NCI-H460 (cell line): ENCODE results near the gene PLAC1. TPM values are rescaled to one million over a fixed set of nuclear protein-coding genes. Genes with fewer than 3 reads are reported as not detected.

ENCODE experiments used
- small RNA-seq, 2 experiments: library from RNA; depleted of rRNA; stranded (forward); fragments of <200 nt; gene quantifications; one replicate each; pipeline ENCODE3, GENCODE V24; 2014
- total RNA-seq: library from RNA; depleted of rRNA; stranded (reverse); fragments of >200 nt; shearing (Covaris generic); gene quantifications from 2 replicates; pipeline ENCODE4 v1.2.3, GENCODE V29; 2014; rRNA removed

PLAC1 gene
- total RNA-seq, 1 experiment from 2014 or later = 0.62 TPM

Small RNA genes within 50 kb of the gene (small RNA-seq; reads per million reads assigned to genes)
- 0 reads per million in 2 experiments for gene AC004383.1
- 0 to 0.06 reads per million in 2 experiments for gene MIR450A1
- gene MIR450A2 = 0 to 0.06 reads per million in 2 experiments
- gene MIR450B = 0.08 to 1.7 reads per million in 2 experiments
- 0.12 to 2.1 reads per million in 2 experiments for gene MIR503
- 0.25 to 2.5 reads per million in 2 experiments for gene MIR542

Other genes starting within 250 kb of the PLAC1 start
- 14.6 and 22.4 TPM in 2 replicates for gene HPRT1, start 198.3 kb downstream of the PLAC1 start, total RNA-seq
- gene PABIR2, start 138.7 kb upstream of the PLAC1 start, total RNA-seq = 10.1 and 10.2 TPM in 2 replicates